HuH-7.5 (cell line): Measurements from ENCODE around the gene ARMC9.
"Not testable (repeated sequence)": the region's sequence is repeated elsewhere in the genome, so short reads cannot be mapped to it uniquely, and the experiment has no call there.

Experiments used
- DNase-seq: peaks from one replicate; pipeline ENCODE4 v3.0.0; 2011; ENCODE audit warnings: low spot score

ARMC9 gene

GRCh38 chr2:231399853-231400680 is 201.6 kb downstream of the ARMC9 start:
- peak; percentile 85 for DNase-seq

- not testable (repeated sequence) for DNase-seq
Observed at GRCh38 chr2:231400681-231401080, 202.2 kb downstream of the ARMC9 start.

- DNase-seq = not testable (repeated sequence)
Observed at GRCh38 chr2:231401101-231401500, 202.7 kb downstream of the ARMC9 start.

GRCh38 chr2:231403421-231404182 is 205.2 kb downstream of the ARMC9 start:
- DNase-seq = not testable (repeated sequence)

GRCh38 chr2:231404183-231404578 is 205.8 kb downstream of the ARMC9 start:
- DNase-seq = not testable (repeated sequence)

- DNase-seq = not testable (repeated sequence)
Observed at GRCh38 chr2:231405601-231406367, 207.4 kb downstream of the ARMC9 start.

GRCh38 chr2:231407686-231408085 is 209.3 kb downstream of the ARMC9 start:
- not testable (repeated sequence) for DNase-seq

- not testable (repeated sequence) for DNase-seq
Observed at GRCh38 chr2:231408304-231408703, 209.9 kb downstream of the ARMC9 start.

GRCh38 chr2:231409776-231410175 is 211.3 kb downstream of the ARMC9 start:
- no peak for DNase-seq

- no peak for DNase-seq
Observed at GRCh38 chr2:231410293-231411004, 212.0 kb downstream of the ARMC9 start.

GRCh38 chr2:231411237-231411636 is 212.8 kb downstream of the ARMC9 start:
- DNase-seq = no peak

GRCh38 chr2:231411831-231412617 is 213.6 kb downstream of the ARMC9 start:
- DNase-seq = peak; percentile 23

- DNase-seq = no peak
Observed at GRCh38 chr2:231412618-231412963, 214.2 kb downstream of the ARMC9 start.

GRCh38 chr2:231413456-231413855 is 215.0 kb downstream of the ARMC9 start:
- DNase-seq = no peak

- DNase-seq = peak; percentile 49
Observed at GRCh38 chr2:231413921-231414476, 215.6 kb downstream of the ARMC9 start.

- no peak for DNase-seq
Observed at GRCh38 chr2:231415029-231415428, 216.6 kb downstream of the ARMC9 start.

GRCh38 chr2:231418820-231419640 is 220.6 kb downstream of the ARMC9 start:
- DNase-seq = no peak

GRCh38 chr2:231421051-231421580 is 222.7 kb downstream of the ARMC9 start:
- no peak for DNase-seq

- no peak for DNase-seq
Observed at GRCh38 chr2:231422056-231422455, 223.6 kb downstream of the ARMC9 start.
